GM21447 (cell line): ENCODE measurements around the gene ACSL1.
"Not testable (repeated sequence)": the region's sequence is repeated elsewhere in the genome, so short reads cannot be mapped to it uniquely, and the experiment has no call there.

Experiments
- ATAC-seq: cut with Tn5 transposase; IDR thresholded peaks from one replicate; pipeline ENCODE4 v1.9.1; 2021; ENCODE audit not compliant: unreplicated experiment

ACSL1 gene

DNA sequence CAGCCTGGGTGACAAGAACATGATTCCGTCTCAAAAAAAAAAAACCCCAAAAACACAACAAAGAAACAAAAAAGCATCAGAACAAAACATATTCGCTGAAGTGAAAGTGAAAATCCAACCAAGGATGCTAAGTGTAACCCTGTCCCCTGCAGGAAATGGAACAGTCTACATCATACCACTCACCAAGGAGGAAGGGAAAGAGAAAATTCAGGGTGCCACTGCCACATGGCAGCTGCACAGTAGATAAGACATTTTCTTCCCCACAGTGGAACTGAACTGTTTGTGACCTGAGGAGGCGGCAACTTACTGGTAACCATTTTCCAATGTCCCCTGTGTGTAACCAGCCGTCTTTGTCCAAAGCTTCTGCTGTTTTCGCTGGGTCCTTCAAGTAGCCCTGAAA, 63.7 kb downstream of the ACSL1 start:
- ATAC-seq = peak; percentile 99

DNA sequence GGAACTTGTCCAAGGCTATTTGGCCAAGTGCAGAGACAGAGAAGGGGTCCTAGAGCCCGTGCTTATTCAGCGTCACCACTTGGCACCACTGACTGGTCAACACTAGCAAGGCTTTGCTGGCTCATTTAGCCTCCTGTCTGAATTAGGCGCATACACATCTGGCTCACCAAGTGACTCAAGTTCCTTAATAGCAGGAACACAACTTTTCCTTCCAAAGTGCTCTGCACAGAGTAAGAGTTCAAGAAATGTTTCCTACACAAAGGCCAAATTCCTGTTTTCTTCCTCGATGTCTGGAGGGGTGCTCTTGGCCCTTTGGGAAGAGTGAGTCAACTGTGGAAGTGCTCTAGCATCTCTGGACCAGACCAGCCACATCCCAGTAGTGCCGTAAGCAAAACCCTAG, 65.1 kb downstream of the ACSL1 start:
- ATAC-seq = no peak

DNA sequence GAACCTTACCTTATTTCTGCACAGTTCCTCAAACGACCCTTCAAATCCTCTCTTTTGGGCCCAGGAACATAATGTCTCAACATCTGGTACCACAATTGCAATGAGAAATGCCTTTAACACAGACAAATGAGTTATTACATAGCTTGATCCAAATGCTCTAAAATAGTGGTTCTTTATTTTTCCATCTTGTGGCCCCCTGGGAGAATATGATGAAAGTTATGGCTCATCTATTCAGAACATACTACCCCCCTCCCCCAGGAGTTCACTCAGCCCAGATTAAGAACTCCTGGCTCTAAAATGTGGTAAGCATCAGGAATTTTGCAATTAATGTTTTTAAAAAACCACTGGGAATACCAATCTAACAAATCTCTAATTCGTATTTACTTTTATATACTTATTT, 68.0 kb downstream of the ACSL1 start:
- no peak for ATAC-seq

DNA sequence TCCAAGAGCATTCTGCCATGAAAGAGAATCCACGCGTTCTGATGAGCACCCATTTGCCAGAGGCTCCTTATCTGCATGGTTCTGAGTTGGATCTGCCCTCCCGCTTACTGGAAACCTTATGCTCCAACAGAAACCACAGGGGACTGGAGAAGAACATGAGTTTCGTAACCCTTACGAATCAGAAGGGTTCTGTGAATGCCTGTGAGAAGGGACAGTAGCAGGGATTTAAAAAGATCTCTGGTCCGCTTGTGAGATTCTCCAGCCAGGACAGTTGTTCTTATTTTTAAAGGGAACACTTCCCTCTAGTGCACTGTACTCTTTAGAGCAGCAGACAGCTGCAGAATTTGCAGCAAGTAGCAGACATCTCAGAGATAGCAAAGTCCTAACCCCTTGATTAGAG, 69.4 kb downstream of the ACSL1 start:
- ATAC-seq = no peak

DNA sequence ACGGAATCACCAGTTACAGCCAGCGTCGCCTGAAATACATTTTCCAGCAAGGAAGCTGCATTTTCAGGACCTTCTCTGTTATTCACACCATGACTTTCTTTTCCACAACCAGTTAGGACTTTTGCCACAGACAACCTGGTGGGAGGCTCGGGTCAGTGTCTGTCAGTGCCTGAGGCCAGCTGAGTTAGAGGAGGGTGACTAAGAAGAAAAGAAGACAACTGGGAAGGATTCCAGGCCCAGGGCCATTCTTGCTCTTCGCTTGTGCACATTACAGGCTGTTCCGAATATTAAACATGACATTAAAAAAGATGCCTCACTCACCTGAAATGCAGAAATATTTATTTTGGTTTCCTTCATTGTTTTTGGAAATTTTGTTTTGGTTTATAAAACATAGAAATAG, 70.5 kb downstream of the ACSL1 start:
- no peak for ATAC-seq

DNA sequence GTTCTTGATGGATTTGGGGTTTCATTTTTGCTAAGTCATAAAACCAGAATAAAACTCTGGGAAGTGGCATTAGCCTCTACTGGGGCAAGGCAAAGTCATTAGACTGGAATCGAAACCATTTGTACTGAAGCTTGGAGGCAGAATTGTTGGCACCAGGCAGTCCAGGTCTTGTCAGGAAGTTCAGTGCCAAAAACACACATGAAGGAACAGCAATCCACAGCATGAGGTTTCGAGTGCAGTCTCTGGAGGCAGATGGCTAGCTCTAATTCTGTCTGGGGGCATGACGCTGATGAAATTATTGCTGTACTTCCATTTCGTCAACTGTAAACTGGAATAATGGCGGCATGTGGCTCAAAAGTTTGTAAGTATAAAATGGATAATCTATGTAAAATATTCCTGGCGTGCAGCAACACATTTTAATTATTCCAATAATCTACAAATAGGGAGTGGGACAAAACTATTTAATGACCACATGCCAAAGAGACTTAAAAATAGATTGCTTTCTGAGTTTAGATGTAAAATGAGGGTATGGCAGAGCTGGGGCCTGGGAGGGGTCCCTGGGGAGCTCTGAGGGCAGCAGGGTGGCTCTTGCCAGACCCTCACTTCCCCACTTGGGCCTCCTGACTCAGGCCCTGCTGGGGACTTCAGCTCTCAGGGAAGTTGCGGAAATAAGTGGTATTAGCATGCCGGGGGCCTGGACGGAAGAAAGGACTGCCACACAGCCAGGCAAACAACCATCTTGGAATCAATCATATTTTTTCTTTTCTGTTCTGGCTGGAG, 73.1 kb downstream of the ACSL1 start:
- ATAC-seq = no peak

DNA sequence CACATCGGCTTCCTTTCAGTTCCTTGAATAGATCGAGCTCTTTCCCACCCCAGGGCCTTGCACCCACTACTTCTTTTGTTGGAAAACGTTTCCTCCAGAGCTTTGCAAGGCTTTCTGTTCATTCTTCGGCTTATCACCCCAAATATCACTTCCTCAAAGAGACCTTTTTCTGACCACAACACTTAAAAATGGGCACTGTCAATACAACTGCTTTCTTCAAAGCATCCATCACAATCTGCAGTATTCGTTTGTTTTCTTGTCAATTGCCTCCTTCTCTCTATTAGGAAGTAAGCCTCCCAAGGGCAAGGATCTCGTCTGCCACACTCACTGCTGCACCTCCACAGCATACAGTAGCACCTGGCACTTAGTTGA, 74.2 kb downstream of the ACSL1 start:
- no peak for ATAC-seq

DNA sequence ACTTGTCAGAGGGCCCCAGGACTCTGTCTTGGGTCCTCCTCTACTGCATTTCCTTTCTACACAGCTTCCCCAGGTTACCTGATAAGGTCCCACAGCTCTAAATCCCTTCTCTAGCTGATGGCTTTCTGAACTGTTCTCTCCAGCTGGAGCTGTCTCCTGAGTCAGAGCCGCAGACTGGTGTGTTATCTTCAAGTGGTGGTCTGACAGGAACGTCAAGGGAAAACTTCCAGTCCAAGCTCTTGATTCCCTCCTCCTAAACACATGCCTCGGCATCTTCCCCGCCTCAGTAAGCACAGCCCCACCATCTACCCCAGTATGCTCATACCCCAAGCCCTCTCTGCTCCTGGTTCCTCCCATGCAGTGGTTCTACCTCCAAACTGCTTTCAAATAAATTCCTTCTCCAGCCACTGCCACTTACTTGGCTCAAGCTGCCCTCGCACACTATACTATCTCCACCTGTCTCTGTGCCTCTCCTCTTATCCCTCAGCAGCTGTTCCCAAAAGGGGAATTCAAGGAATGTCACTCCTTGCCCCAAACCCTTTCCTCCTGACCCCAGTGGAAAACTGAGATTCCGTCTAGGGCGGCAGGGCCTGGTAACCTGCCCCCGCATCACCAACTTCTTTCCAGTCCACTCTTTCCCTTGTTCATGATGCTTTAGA, 74.7 kb downstream of the ACSL1 start:
- no peak for ATAC-seq

DNA sequence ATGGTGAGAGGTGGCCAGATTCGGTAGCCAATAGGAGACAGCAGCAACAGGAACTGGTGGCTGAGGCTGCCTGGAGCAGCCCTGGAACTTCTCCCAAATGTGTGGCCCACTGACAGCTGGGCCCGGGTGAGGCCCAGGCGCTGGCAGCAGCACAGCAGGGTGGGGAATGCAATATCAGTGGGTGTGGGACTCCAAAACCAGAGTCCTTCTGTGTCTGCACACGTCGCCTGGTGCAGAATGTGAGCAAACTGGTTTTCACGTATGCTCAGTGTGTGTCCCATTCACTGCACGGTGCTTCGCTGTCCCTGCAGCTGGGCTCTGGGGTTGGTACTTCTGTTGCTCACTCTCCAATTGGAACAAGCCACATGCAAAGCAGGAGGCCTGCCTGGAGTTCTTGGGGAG, 77.5 kb downstream of the ACSL1 start:
- ATAC-seq = no peak

DNA sequence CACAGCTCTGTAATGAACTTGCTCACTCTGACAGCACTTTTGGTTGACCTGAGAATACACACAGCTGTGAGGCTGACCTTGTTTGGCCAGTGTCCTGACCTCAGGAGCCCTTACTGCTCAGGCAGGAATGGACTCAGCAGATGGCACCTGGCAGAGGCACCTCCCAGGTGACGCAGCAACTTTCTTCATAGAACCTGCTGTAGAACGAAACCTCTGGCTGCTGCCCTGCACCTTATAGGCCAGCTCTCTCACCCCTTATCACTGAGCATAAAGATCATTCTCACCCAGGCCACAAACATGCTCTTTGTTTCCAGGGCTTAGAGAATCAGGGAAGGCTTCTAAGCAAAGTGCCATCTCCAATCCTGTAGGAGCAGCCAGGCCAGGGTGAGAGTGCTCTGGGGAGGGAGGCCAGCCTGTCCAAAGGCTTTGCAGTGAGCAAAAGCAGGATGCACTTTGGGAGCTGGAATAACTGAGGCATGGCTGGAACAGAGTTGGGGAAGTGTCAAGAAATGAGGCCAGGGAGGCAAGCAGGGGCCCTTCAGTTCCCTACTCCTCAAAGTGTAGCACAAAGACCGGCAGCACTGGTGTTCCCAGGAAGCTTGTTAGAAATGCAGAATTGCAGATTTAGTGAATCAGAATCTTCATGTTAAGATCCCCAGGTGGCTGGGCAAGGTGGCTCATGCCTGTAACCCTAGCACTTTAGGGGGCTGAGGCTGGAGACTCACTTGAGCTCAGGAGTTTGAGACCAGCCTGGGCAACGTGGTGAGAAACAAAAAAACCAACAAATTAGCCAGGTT, 78.5 kb downstream of the ACSL1 start:
- no peak for ATAC-seq

DNA sequence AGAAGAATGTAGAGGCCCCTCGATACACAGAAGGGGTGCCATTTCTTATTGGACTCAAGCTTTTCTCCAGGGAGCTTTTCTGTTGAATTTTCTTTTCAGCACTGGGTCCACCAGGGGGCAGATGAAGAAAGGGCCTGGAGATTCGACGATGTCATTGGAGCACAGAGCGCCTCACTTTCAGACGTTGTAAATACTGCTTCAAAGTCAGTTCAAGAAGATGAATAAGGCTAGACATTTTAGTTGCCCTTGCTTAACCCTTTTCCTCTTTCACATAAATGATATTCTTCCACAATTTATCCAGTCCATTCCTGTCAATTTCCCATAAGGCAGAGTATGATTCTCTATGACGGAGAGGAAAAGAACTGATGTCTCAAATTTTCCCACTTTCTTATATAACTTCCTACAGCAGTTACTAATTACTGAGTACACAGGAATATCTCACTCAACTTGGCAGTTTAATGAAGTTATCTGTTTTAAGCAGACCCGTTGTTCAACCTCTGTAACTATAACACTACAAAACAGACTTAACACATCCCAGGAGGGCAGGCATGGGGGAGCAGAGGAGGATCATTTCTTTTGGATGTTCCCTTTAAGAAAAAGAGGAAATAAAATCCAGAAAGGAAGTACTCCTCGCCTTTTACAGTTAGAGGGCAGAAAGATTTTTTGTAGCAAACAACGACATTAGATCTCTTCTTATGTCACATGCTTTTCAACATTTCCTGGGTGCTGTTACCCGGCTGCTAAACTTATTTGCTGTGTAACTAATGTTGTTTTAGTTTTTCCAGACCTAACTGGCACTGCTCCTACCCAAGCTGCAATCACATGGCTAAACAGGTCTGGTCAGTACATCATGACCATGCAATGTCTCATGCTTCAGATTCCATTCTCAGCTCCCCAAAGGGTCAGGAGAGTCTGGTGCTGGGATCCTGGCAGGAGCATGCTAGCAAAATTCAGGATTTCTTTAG, 79.7 kb downstream of the ACSL1 start:
- ATAC-seq = no peak

DNA sequence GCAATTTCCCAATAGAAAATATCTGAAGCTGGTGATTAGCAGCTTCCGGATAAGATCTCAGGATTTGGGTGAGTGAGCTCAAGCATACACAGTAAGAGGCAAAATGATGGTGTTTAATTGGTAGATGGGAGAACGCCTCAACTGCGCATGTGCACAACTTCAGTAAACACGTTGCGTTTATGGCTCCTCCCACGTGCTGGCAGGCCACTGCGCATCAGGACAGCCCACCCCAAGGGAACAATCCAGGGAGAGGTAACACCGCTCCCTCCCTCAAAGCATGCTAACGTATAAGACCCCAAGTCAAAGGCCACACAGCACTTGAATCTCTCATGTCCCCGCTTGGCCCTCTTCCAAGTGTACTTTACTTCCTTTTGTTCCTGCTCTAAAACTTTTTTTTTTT, 81.5 kb downstream of the ACSL1 start:
- ATAC-seq = no peak

DNA sequence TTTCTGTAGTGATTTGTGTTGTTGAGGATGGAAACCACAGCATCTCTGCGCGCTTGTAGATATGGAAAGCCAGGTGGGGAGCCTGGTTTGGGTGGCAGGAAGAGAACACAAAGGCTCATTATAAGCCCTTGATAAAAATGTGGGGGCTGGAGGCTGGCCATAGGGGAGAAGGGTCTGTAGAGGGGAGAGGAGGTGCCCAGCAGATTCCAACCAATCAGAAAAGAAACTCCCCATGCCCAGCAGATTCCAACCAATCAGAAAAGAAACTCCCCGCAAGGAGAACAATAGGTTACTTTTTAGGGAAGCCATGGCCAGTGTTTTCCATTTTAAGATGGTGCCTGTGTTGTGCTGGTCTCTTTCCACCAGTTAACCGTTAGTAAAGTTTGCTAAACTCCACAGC, 82.1 kb downstream of the ACSL1 start:
- ATAC-seq = no peak

DNA sequence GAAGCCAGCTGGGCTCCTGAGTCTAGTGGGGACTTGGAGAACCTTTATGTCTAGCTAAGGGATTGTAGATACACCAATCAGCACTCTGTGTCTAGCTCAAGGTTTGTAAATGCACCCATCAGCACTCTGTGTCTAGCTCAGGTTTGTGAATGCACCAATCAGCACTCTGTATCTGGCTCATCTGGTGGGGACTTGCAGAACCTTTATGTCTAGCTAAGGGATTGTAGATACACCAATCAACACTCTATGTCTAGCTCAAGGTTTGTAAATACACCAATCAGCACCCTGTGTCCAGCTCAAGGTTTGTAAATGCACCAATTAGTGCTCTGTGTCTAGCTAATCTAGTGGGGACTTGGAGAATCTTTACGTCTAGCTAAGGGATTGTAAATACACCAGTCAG, 84.1 kb downstream of the ACSL1 start:
- ATAC-seq = not testable (repeated sequence)

DNA sequence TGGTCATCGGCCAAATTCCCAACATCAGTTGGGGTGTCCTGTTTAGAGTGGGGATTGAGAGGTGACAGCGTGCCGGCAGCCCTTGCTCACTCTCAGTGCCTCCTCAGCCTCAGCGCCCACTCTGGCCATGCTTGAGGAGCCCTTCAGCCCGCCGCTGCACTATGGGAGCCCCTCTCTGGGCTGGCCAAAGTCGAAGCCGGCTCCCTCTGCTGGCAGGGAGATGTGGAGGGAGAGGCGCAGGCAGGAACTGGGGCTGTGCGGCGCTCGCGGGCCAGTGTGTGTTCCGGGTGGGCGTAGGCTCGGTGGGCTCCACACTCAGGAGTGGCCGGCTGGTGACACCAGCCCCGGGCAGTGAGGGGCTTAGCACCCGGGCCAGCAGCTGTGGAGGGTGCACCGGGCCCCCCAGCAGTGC, 84.8 kb downstream of the ACSL1 start:
- ATAC-seq = no peak

DNA sequence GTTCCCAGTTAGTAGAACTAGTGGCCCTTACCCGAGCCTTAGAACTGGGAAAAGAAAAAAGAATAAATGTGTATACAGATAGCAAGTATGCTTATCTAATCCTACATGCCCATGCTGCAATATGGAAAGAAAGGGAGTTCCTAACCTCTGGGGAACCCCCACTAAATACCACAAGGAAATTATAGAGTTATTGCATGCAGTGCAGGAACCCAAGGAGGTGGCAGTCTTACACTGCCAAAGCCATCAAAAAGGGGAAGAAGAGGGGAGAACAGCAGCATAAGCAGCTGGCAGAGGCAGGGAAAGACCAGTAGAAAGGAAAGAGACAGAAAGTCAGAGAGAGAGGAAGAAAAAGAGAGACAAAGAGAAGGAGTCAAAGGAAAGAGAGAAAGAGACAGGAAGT, 86.2 kb downstream of the ACSL1 start:
- ATAC-seq = not testable (repeated sequence)

DNA sequence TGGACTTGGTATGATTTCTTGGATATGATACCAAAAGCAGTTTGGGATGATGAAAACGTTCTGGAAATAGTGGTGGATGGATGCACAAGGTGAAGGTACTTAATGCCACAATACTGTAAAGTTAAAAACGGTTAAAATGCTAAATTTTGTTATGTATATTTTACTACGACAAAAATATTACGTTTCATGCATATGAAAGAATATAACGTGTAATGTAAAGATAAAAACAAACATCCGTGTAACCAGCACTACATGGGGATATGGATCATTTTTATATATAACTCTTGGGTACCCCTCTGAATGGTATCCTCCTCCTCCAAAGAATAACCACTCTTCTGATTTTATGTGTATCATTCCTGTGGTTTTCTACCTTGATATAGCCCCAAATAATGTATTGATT, 91.0 kb downstream of the ACSL1 start:
- ATAC-seq = no peak

DNA sequence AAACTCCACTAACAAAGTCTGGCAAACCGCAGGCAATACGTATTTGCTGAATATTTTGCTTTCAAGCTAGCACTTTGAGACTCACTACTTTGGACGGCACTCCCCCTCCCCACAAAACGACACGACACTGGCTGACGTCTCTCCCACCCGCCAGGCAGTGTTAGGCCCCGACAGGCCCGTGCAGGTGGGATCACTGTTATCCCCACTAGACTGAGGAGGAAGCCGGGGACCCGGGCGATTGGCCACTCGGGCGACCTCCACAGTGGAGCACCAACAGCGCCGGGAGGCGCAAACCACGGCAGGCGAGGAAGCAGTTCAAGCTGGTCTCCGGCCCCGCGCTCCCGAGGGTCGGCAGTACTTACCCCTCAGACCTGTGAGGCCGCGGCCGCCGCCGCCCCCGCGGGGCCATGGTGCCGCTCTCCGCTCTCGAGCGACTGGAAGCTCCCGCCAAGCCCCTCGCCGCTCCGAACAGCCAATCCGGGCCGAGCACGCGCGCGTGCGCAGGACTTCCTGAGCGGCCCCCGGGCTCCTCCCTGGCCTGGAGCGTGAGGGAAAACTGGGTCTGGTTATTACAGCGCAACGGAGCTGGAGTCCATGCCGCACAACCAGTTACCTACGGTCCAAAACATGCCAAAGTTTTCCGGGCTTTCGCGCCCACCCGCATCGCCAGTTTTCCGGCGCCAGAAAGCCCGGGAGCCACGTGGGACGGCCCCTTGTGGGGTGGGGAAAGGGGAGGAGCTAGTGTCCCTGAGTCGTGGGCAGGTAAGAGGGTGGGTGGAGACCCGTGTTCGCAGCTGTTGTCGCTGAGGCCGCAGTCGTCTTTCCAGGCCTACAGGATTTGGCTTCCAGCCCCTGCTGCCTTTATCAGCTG, 91.9 kb downstream of the ACSL1 start, which contains the start of gene CENPU:
Gene CENPU, minus strand, starts transcription at position 443 of the 871 bp plus-strand sequence. Its CDS starts 34 bp downstream, at position 409.
- peak; percentile 91 for ATAC-seq

DNA sequence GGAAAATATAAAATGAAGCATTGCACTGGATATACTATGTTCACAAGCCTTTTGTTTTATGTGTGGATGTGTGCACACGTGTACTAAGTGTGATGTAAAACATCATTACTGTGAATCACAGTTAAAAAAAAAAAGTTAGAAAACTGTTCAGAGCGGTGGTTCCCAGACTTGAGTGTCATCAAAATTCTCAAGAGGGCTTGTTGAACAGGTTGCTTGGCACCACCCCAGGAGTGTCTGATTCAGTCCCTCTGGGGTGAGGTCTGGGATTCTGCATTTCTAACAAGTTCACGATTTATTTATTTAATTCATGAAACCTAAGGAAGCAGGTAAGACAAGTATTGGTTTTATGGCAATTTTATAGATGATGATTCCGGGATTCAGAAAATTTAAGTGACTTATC, 93.6 kb downstream of the ACSL1 start:
- no peak for ATAC-seq

DNA sequence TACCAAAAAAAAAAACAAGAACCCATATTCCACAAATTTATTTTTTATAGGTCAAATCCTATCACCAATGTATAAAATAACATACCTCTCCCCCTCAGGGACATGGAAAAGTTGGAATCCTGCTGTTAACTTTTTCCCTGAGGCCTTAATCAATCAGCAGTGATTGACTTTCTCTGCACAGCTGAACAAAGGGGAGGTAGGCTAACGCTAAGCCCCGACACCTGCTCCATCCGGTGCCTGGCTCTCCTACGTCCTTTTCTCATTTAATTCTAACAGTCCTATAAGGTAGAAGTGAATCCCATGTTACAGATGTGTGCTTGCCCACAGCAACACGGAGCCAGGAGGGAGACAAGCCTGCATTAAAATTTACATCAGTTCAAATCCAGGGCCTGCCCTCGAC, 94.7 kb downstream of the ACSL1 start:
- no peak for ATAC-seq
